Measurements from ENCODE around the gene PHLDA1. TPM values are rescaled to one million over a fixed set of nuclear protein-coding genes. Genes with fewer than 3 reads are reported as not detected.
A peak's percentile ranks its signal among the peaks of the same experiment; 100 is the strongest.
"Not testable (repeated sequence)": the region's sequence is repeated elsewhere in the genome, so short reads cannot be mapped to it uniquely, and the experiment has no call there.

The PHLDA1 gene
- total and polyA plus RNA-seq, 2 of the 4 experiments (the other 2 are of a cell fraction): 27.8 to 32.4 TPM

DNA sequence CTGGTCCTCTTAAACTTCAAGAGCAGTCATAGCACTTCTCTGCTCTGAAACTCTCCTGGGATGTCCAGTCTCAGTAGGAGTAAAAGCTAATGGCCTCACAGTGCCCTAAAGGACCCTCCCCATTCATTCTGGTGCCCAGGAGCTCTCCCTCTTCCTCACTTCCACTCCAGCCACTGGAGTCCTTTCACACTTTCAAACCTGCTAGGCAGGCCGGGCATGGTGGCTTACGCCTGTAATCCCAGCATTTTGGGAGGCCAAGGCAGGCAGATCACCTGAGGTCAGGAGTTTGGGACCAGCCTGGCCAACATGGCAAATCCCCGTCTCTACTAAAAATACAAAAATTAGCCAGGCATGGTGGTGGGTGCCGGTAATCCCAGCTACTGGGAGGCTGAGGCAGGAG is 47.7 kb downstream of the PHLDA1 start:
- H3K9me1 ChIP-seq (ENCODE audit: insufficient read depth, low read length): peaks cover 17% of the 10 kb centered on the region
- H3K4me2 ChIP-seq (ENCODE audit: low read depth, low read length): peak overlapping the region; percentile 89
- DNase-seq; H3K9me3 ChIP-seq (ENCODE audit: control insufficient read depth, insufficient read depth, low read length); BruUV-seq (replicated peaks); dilution Hi-C loops (cut with HindIII; ENCODE audit: low sequenced_read_pairs, unreplicated experiment); H3K36me3 ChIP-seq (ENCODE audit: control insufficient read depth, insufficient read depth, low read length); H3K56ac ChIP-seq (ENCODE audit: extremely low read depth, insufficient read depth, low read length); ATAC-seq (ENCODE audit: low read depth); H3K4me3 ChIP-seq (ENCODE audit: insufficient read depth, low read depth, low read length); CTCF ChIA-PET; in situ Hi-C loops (cut with MboI; ENCODE audit: low sequenced_read_pairs); intact Hi-C loops (cut with micrococcal nuclease); H3K27me3 ChIP-seq (ENCODE audit: control insufficient read depth, insufficient read depth, low read length); H4K20me1 ChIP-seq (ENCODE audit: insufficient read depth, low read length): not testable (repeated sequence)
- POLR2A ChIA-PET (ENCODE audit: unreplicated experiment): interaction anchor here (0.5 kb wide), 1 partner anchor 41 kb away, joined by 3 read pairs; no protein-coding TSS in a partner anchor
- no CpG with 5 or more reads among the region's 4 CpGs for WGBS, 2 experiments (ENCODE audit: extremely low coverage in 2 of 2, insufficient read length in 1 of 2)
- peak overlapping the region; percentile 94 for H3K18ac ChIP-seq (ENCODE audit: low read depth, low read length)
- H2AK9ac ChIP-seq (replicated peaks; ENCODE audit: low read depth, low read length, poor library complexity): peak overlapping the region; percentile 84
- peak overlapping the region; percentile 100; the same call in 2 of the 3 replicates for H2BK15ac ChIP-seq (ENCODE audit: low read depth, low read length)
- H2AK5ac ChIP-seq (ENCODE audit: low read depth, low read length): peak overlapping the region; percentile 99
- H3K9ac ChIP-seq (ENCODE audit: low read depth, low read length): peak overlapping the region; percentile 80; the same call in 1 of the 2 replicates
- peak overlapping the region; percentile 53 for H3K27ac ChIP-seq (ENCODE audit: insufficient read depth, low read length)
- H3K4me1 ChIP-seq (ENCODE audit: control insufficient read depth, insufficient read depth, low read length): peaks cover 18% of the 10 kb centered on the region
- peak overlapping the region; percentile 85 for H2AFZ ChIP-seq (replicated peaks; ENCODE audit: low read length, poor library complexity)
- H3K23ac ChIP-seq (ENCODE audit: low read depth, low read length): peak overlapping the region; percentile 99
- peak overlapping the region; percentile 99 for H2BK120ac ChIP-seq (ENCODE audit: low read depth, low read length)
- peak overlapping the region; percentile 96 to 98 for H4K8ac ChIP-seq (ENCODE audit: low read depth in 2 of 2, low read length in 2 of 2)
- H3K79me1 ChIP-seq (ENCODE audit: low read depth in 1 of 2, low read length in 2 of 2): peaks cover 8 to 41% of the 10 kb centered on the region in 2 experiments; a peak in 2 of 4 replicates
- peak overlapping the region; percentile 100 for H2BK20ac ChIP-seq (ENCODE audit: low read depth, low read length)
- H3K14ac ChIP-seq (replicated peaks; ENCODE audit: low read depth, low read length): peak overlapping the region; percentile 99
- peak overlapping the region; percentile 94 for H4K5ac ChIP-seq (ENCODE audit: low read depth, low read length)
- H2BK5ac ChIP-seq (ENCODE audit: low read depth, low read length, poor library complexity, severe bottlenecking): peak overlapping the region; percentile 78
- H4K91ac ChIP-seq (ENCODE audit: insufficient read depth, low read depth, low read length): peak overlapping the region; percentile 98
- peak overlapping the region; percentile 97 for H3K4ac ChIP-seq (ENCODE audit: low read depth, low read length)
